PC-9 (cell line): ENCODE data around the gene YAP1. TPM values are rescaled to one million over a fixed set of nuclear protein-coding genes. Genes with fewer than 3 reads are reported as not detected.
A peak's percentile ranks its signal among the peaks of the same experiment; 100 is the strongest.

Source experiments
- BruUV-seq: library from RNA; stranded (reverse); fragments of 400-500 nt; replicated peaks from 2 replicates; lab custom pipeline; 2021; lab: Mats Ljungman, UMichigan
- CTCF ChIA-PET: fragments of 300-600 bp; sonication (Branson Sonifier 250); formaldehyde crosslinking; loops from one replicate; lab custom pipeline; 2022; ENCODE audit warnings: antibody characterized with exemption; lab: Charles Lee
- POLR2A ChIA-PET: fragments of 300-600 bp; sonication (Branson Sonifier 250); formaldehyde crosslinking; loops from one replicate; lab custom pipeline; 2022; ENCODE audit warnings: antibody characterized with exemption; ENCODE audit not compliant: unreplicated experiment; lab: Charles Lee
- DNase-seq, 2 experiments: peaks; one replicate each; pipeline versions ENCODE4 v3.0.0 to v3.0.0-alpha.2; 2015 to 2022; ENCODE audit warnings: mixed read lengths in 1 of 2
- H2AFZ ChIP-seq: fragments of 200-600 bp; sonication (generic); 2 replicates; pipeline ENCODE4 v1.8.1; 2017; ENCODE audit warnings: antibody characterized with exemption
- H3F3A ChIP-seq: fragments of 200-600 bp; sonication (generic); 2 replicates; pipeline ENCODE4 v1.8.1; 2017; ENCODE audit warnings: antibody characterized with exemption, mild to moderate bottlenecking, low read depth; ENCODE audit not compliant: insufficient read depth
- H3K27ac ChIP-seq: fragments of 200-600 bp; sonication (generic); 2 replicates; pipeline ENCODE4 v1.6.1; 2016; ENCODE audit warnings: mixed run types
- H3K27me3 ChIP-seq: fragments of 200-600 bp; sonication (generic); 2 replicates; pipeline ENCODE4 v1.6.1; 2016; ENCODE audit warnings: low read depth, mixed run types; ENCODE audit not compliant: insufficient read depth
- H3K36me3 ChIP-seq: fragments of 200-600 bp; sonication (generic); 2 replicates; pipeline ENCODE4 v1.6.1; 2016; ENCODE audit warnings: low read depth, mixed run types
- H3K4me1 ChIP-seq: fragments of 200-600 bp; sonication (generic); replicated peaks from 2 replicates; pipeline ENCODE4 v1.6.1; 2016; ENCODE audit warnings: mixed run types; ENCODE audit not compliant: insufficient read depth
- H3K4me2 ChIP-seq: fragments of 200-600 bp; sonication (generic); 2 replicates; pipeline ENCODE4 v1.6.1; 2017; ENCODE audit warnings: mixed run types
- H3K4me3 ChIP-seq: fragments of 200-600 bp; sonication (generic); 2 replicates; pipeline ENCODE4 v1.6.1; 2016; ENCODE audit warnings: mixed run types
- H3K79me2 ChIP-seq: fragments of 200-600 bp; sonication (generic); 2 replicates; pipeline ENCODE4 v1.6.1; 2017; ENCODE audit warnings: low read depth, mixed run types
- H3K9me2 ChIP-seq: fragments of 200-600 bp; sonication (generic); 2 replicates; pipeline ENCODE4 v1.8.1; 2017; ENCODE audit warnings: mild to moderate bottlenecking; ENCODE audit not compliant: insufficient read depth
- H3K9me3 ChIP-seq: fragments of 200-600 bp; sonication (generic); 2 replicates; pipeline ENCODE4 v1.8.1; 2016; ENCODE audit warnings: low read depth; ENCODE audit not compliant: insufficient read depth
- H4K20me1 ChIP-seq: fragments of 200-600 bp; sonication (generic); 2 replicates; pipeline ENCODE4 v1.8.1; 2017; ENCODE audit not compliant: insufficient read depth
- EZH2 ChIP-seq: fragments of 200-600 bp; sonication (generic); IDR thresholded peaks from 2 replicates; pipeline ENCODE4 v1.8.0; 2017; ENCODE audit warnings: antibody characterized with exemption, low read depth
- intact Hi-C: fragments of 100-400 bp; cut with micrococcal nuclease; formaldehyde crosslinking; loops from one replicate; pipeline ENCODE4 v1.10.0; 2022; ENCODE audit not compliant: unreplicated experiment
- total RNA-seq: library from RNA; stranded (reverse); gene quantifications from 2 replicates; pipeline ENCODE4 v1.2.3, GENCODE V29; 2021
- TF ChIP-seq, protein P1 (sequence below): fragments of 200-600 bp; sonication (generic); conservative IDR thresholded peaks from 2 replicates; pipeline ENCODE4 v1.6.1; 2017; ENCODE audit warnings: mixed run types, antibody characterized with exemption, mild to moderate bottlenecking, moderate library complexity

Gene YAP1
- total RNA-seq, 1 experiment from 2014 or later, result 111 TPM

DNA sequence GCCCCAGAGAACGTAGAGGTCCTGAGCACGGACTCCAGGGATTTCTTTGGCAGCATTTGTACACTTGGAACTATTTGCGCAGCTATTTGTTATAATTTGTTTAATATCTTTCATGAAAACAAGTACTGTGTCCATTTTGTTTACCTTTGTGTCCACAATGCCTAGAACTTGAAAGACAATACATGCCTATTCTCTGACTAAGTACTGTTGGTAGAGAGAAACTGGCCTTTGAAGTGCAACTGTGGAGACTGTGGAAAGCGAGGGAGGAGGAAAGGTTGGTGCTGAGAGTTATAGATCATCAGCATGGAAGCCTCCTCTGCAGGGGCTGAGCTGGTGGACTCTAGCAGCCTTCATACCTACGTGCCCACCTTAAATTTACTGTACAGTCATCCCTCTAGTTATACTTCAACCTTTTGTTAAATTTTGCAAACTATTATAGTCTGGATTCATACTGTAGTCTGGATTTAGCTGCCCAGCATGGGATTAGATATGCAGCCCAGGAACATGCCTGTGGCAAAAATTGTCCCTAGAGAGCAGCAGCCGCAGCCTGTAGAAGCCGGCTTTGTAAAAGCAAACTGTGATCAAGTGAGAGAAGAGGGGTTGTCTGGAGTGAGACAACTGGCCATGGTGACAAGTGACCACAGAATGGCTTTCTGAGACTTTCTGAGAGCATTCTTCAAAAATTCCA, 24.2 kb upstream of the YAP1 start:
- TF ChIP-seq EZH2, result no peak
- TF ChIP-seq, protein P1, sequence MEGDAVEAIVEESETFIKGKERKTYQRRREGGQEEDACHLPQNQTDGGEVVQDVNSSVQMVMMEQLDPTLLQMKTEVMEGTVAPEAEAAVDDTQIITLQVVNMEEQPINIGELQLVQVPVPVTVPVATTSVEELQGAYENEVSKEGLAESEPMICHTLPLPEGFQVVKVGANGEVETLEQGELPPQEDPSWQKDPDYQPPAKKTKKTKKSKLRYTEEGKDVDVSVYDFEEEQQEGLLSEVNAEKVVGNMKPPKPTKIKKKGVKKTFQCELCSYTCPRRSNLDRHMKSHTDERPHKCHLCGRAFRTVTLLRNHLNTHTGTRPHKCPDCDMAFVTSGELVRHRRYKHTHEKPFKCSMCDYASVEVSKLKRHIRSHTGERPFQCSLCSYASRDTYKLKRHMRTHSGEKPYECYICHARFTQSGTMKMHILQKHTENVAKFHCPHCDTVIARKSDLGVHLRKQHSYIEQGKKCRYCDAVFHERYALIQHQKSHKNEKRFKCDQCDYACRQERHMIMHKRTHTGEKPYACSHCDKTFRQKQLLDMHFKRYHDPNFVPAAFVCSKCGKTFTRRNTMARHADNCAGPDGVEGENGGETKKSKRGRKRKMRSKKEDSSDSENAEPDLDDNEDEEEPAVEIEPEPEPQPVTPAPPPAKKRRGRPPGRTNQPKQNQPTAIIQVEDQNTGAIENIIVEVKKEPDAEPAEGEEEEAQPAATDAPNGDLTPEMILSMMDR, result no peak
- Histone ChIP-seq H3K9me3 (no peaks in the 10 kb centered on the region), H3K4me3 (no peak overlapping the region), H3K79me2 (no peaks in the 10 kb centered on the region), H3K4me1 (peaks cover 10% of the 10 kb centered on the region), H3F3A (peaks cover 9% of the 10 kb centered on the region), H3K27me3 (no peaks in the 10 kb centered on the region), H2AFZ (peak overlapping the region; percentile 59; the same call in 1 of the 2 replicates), H3K4me2 (peak overlapping the region; percentile 2), H3K27ac (peak overlapping the region; percentile 20; the same call in 1 of the 2 replicates), H3K9me2 (no peaks in the 10 kb centered on the region), H3K36me3 (no peaks in the 10 kb centered on the region), H4K20me1 (no peaks in the 10 kb centered on the region)
- intact Hi-C loops, result no loop called here
- BruUV-seq, result no TSS peak
- peak; percentile 8 to 79 for DNase-seq
- ChIA-PET POLR2A (interaction anchor here (0.5 kb wide), 1 partner anchor 57 kb away, joined by 5 read pairs; no protein-coding TSS in a partner anchor), CTCF (no interaction called here)

DNA sequence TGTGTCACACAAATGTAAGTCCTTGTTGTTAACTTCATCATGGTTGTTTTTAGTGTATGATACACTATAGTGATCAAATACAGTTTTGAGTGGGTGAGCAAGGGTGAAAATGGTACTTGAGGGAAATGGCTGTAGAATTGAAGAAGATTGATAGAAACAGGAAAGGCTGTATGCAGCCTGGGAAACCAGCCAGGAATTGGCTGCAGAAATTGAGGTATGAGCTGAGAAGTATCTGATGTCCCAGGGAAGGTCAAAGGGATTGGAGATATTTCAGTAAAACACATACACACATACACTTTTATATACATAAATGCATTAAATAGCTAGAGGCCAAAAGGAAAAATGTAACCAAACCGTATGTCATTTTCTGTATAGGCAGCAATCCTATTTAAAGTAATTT, 13.1 kb upstream of the YAP1 start:
- POLR2A ChIA-PET, result no interaction called here

DNA sequence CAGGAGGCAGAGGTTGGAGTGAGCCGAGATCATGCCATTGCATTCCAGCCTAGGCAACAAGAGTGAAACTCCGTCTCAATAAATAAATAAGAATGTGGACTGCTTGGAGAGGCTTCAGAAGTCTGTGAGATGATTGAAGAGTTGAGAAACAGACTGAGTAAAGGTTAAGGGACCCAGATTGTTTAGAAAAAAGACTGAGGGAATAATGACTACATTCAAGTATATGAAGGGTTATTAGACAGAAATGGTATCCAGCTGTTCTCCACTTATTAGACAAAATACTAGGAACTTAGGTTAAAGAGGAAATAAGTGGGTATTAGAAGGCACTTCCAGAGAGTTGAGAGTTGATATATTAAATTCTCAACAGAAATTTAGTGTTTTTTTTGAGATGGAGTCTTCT, 10.5 kb upstream of the YAP1 start:
- intact Hi-C loops, result no loop called here
- Histone ChIP-seq H3K9me3 (no peaks in the 10 kb centered on the region), H3F3A (no peaks in the 10 kb centered on the region), H3K4me2 (no peak overlapping the region), H3K27ac (no peak overlapping the region), H3K79me2 (no peaks in the 10 kb centered on the region), H3K4me3 (no peak overlapping the region), H3K27me3 (no peaks in the 10 kb centered on the region), H4K20me1 (no peaks in the 10 kb centered on the region), H3K4me1 (no peaks in the 10 kb centered on the region), H2AFZ (no peak overlapping the region), H3K9me2 (no peaks in the 10 kb centered on the region), H3K36me3 (no peaks in the 10 kb centered on the region)
- ChIA-PET CTCF (interaction anchor here (0.5 kb wide), 1 partner anchor 40 kb away, joined by 4 read pairs; no protein-coding TSS in a partner anchor), POLR2A (no interaction called here)
- no TSS peak for BruUV-seq
- DNase-seq, result no peak
- TF ChIP-seq EZH2, result no peak
- TF ChIP-seq, protein P1, result no peak

More for the DNA sequence above, 13.1 kb upstream of the YAP1 start:
- H3K27me3 ChIP-seq, result no peaks in the 10 kb centered on the region
- no peaks in the 10 kb centered on the region for H3K4me1 ChIP-seq
- no peaks in the 10 kb centered on the region for H3K79me2 ChIP-seq
- H3F3A ChIP-seq, result no peaks in the 10 kb centered on the region
- TF ChIP-seq, protein P1, result no peak
- no peak for TF ChIP-seq EZH2
- no peaks in the 10 kb centered on the region for H4K20me1 ChIP-seq
- no TSS peak for BruUV-seq
- no peak overlapping the region for H3K4me2 ChIP-seq
- CTCF ChIA-PET, result no interaction called here
- H3K27ac ChIP-seq, result no peak overlapping the region
- H3K9me2 ChIP-seq, result no peaks in the 10 kb centered on the region
- no peak overlapping the region for H3K4me3 ChIP-seq
- intact Hi-C loops, result no loop called here
- H3K9me3 ChIP-seq, result no peaks in the 10 kb centered on the region
- H3K36me3 ChIP-seq, result no peaks in the 10 kb centered on the region
- no peak overlapping the region for H2AFZ ChIP-seq
- no peak for DNase-seq
